BE2C (cell line): Measurements from ENCODE around the gene ZFY.

Experiments used
- DNase-seq: peaks from one replicate; pipeline ENCODE4 v3.0.0-alpha.2; 2020
- H3K27me3 ChIP-seq: fragments of 250-450 bp; sonication (Bioruptor Pico); 2 replicates; pipeline ENCODE4 v1.5.1; 2020; ENCODE audit warnings: mild to moderate bottlenecking
- H3K36me3 ChIP-seq: fragments of 250-450 bp; sonication (Bioruptor Pico); 2 replicates; pipeline ENCODE4 v1.5.1; 2020; ENCODE audit warnings: mild to moderate bottlenecking
- H3K4me1 ChIP-seq: fragments of 250-450 bp; sonication (Bioruptor Pico); 2 replicates; pipeline ENCODE4 v1.5.1; 2020
- H3K4me3 ChIP-seq: 2 replicates; pipeline ENCODE4 v1.5.1; 2011; ENCODE audit warnings: low read depth, low read length
- H3K9me3 ChIP-seq: fragments of 250-450 bp; sonication (Bioruptor Pico); 2 replicates; pipeline ENCODE4 v1.5.1; 2020
- TF ChIP-seq, protein P1 (sequence below): IDR thresholded peaks from 2 replicates; pipeline ENCODE4 v1.5.1; 2012; ENCODE audit warnings: mild to moderate bottlenecking, low read depth, low read length

Gene ZFY

DNA sequence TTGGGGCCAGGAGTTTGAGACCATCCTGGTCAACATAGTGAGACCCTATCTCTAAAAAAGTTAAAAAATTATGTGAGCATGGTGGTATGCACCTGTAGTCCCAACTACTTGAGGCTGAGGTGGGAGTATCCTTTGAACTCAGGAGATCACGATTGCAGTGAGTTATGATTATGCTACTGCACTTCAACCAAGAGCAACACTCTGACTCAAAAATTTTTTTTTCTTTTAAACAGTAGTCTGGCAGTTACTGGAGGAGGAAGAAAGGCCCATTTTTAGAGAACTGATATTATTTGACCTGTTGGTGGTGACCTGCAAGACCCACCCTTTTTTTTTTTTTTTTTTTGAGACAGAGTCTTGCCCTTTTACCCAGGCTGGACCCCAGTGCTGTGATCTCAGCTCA, 29.6 kb downstream of the ZFY start:
- DNase-seq = no peak
- H3K9me3 ChIP-seq = no peaks in the 10 kb centered on the region
- TF ChIP-seq, protein P1, sequence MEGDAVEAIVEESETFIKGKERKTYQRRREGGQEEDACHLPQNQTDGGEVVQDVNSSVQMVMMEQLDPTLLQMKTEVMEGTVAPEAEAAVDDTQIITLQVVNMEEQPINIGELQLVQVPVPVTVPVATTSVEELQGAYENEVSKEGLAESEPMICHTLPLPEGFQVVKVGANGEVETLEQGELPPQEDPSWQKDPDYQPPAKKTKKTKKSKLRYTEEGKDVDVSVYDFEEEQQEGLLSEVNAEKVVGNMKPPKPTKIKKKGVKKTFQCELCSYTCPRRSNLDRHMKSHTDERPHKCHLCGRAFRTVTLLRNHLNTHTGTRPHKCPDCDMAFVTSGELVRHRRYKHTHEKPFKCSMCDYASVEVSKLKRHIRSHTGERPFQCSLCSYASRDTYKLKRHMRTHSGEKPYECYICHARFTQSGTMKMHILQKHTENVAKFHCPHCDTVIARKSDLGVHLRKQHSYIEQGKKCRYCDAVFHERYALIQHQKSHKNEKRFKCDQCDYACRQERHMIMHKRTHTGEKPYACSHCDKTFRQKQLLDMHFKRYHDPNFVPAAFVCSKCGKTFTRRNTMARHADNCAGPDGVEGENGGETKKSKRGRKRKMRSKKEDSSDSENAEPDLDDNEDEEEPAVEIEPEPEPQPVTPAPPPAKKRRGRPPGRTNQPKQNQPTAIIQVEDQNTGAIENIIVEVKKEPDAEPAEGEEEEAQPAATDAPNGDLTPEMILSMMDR = no peak
- no peaks in the 10 kb centered on the region for H3K4me1 ChIP-seq
- no peak overlapping the region for H3K4me3 ChIP-seq
- H3K27me3 ChIP-seq = no peaks in the 10 kb centered on the region
- H3K36me3 ChIP-seq = no peaks in the 10 kb centered on the region

DNA sequence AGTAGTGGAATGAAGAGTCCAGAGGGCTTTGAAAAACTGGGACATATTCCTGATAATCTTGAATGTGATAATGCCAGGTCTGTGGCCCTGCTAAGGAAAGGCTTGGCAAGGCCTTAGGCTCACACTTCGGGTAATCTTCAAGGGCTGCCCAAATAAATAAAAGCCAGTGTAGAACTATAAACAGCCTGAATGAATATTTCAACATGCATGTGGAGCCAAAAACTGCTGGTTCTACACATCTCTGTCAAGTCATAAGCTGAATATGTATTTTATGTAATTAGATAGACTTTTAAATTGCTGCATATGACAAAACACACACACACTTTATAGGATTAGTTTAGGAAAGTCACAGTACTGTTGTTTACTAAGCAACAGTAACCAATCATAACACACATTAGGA, 30.4 kb downstream of the ZFY start:
- Histone ChIP-seq H3K27me3 (no peaks in the 10 kb centered on the region), H3K4me1 (no peaks in the 10 kb centered on the region), H3K4me3 (no peak overlapping the region), H3K9me3 (no peaks in the 10 kb centered on the region), H3K36me3 (no peaks in the 10 kb centered on the region)
- TF ChIP-seq, protein P1 = no peak
- no peak for DNase-seq

DNA sequence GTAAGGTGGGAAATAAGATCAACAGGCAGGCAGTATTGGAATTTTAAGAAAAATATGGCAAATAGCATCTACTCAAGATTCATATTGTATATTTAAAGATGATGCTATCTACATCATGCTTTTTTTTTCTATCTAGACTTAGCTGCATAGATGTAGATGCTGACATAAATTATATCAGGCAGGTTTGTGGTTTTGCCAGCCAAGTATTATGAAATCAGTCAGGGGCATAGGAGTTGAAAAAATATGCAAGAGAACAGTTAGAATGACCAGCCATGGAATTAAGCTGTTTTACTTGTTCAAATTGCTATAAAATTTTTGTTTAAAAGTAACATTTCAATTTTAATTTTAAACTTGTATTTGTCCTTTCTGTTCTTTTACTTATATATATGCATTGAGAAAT, 34.4 kb downstream of the ZFY start:
- H3K9me3 ChIP-seq = no peaks in the 10 kb centered on the region
- no peaks in the 10 kb centered on the region for H3K4me1 ChIP-seq
- H3K27me3 ChIP-seq = no peaks in the 10 kb centered on the region
- H3K36me3 ChIP-seq = no peaks in the 10 kb centered on the region
- no peak overlapping the region for H3K4me3 ChIP-seq
- TF ChIP-seq, protein P1 = no peak
- no peak for DNase-seq

DNA sequence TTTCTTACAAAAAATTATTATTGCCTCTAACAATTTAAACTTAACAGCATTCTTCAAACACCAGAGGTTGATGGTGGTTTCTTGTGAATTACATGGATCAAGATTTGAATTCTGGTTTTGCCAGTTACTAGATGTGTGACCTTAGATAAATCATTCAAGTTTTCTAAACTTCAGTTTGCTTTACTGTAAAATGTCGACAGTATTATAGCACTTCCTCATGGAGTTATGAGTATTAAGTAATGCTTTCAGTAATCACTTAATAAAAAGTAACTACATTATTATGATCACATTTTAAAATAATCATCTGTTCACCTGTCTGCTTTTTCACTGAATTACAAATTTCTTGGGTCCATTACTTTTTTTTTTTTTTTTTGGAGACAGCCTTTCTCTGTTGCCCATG, 37.5 kb downstream of the ZFY start:
- TF ChIP-seq, protein P1 = no peak
- no peak overlapping the region for H3K4me3 ChIP-seq
- DNase-seq = no peak
- H3K36me3 ChIP-seq = no peaks in the 10 kb centered on the region
- H3K27me3 ChIP-seq = no peaks in the 10 kb centered on the region
- H3K4me1 ChIP-seq = no peaks in the 10 kb centered on the region
- no peaks in the 10 kb centered on the region for H3K9me3 ChIP-seq

DNA sequence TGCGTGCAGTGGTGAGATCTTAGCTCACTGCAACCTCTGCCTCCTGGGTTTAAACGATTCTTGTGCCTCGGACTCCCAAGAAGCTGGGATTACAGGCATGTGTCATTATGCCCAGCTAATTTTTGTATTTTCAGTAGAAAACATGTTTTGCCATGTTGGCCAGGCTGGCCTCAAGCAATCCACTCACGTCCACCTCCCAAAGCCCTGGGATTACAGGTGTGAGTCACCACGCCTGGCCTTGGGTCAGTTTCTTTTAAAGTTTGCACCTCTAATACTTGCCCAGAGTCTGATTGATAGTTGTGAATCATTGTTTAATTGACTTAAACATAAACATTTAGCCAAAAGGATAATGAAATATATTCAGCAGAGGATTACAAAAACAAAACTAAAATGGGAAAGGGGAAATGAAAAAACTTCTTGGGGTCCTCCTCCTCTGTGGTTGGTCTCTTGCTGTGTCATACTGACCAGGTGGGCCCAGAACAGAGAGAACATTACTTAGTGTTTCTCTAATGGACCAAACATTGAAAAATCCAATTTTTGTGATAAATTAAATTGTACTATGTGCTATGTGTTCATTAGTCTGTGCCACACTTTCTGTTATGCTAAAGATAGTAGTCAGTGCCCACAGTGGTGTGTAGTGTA, 38.0 kb downstream of the ZFY start:
- no peaks in the 10 kb centered on the region for H3K9me3 ChIP-seq
- no peaks in the 10 kb centered on the region for H3K4me1 ChIP-seq
- H3K36me3 ChIP-seq = no peaks in the 10 kb centered on the region
- TF ChIP-seq, protein P1 = no peak
- H3K27me3 ChIP-seq = no peaks in the 10 kb centered on the region
- H3K4me3 ChIP-seq = no peak overlapping the region
- DNase-seq = no peak

DNA sequence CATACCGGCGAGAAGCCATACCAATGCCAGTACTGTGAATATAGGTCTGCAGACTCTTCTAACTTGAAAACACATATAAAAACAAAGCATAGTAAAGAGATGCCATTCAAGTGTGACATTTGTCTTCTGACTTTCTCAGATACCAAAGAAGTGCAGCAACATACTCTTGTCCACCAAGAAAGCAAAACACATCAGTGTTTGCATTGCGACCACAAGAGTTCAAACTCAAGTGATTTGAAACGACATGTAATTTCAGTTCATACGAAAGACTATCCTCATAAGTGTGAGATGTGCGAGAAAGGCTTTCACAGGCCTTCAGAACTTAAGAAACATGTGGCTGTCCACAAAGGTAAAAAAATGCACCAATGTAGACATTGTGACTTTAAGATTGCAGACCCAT, 44.1 kb downstream of the ZFY start:
- H3K36me3 ChIP-seq = no peaks in the 10 kb centered on the region

More for the DNA sequence above, 44.1 kb downstream of the ZFY start:
- no peak for DNase-seq
- Histone ChIP-seq H3K27me3 (no peaks in the 10 kb centered on the region), H3K4me1 (no peaks in the 10 kb centered on the region), H3K4me3 (no peak overlapping the region), H3K9me3 (no peaks in the 10 kb centered on the region)
- TF ChIP-seq, protein P1 = no peak
